ENCODE measurements around the gene LRP2. TPM values are rescaled to one million over a fixed set of nuclear protein-coding genes. Genes with fewer than 3 reads are reported as not detected.
"Not testable (repeated sequence)": the region's sequence is repeated elsewhere in the genome, so short reads cannot be mapped to it uniquely, and the experiment has no call there.

LRP2 gene
- total RNA-seq, 1 donor from 2014 or later = 0.20 TPM

- no peak for DNase-seq (ENCODE audit: low read depth)
Observed at GRCh38 chr2:169348321-169349024, 13.9 kb downstream of the LRP2 start.

GRCh38 chr2:169345486-169346437 is 16.6 kb downstream of the LRP2 start:
- DNase-seq (ENCODE audit: low read depth) = peak; percentile 28

GRCh38 chr2:169344736-169345485 is 17.4 kb downstream of the LRP2 start:
- no peak for DNase-seq (ENCODE audit: low read depth)

GRCh38 chr2:169343202-169343601 is 19.1 kb downstream of the LRP2 start:
- DNase-seq (ENCODE audit: low read depth) = no peak

GRCh38 chr2:169339657-169340056 is 22.7 kb downstream of the LRP2 start:
- no peak for DNase-seq (ENCODE audit: low read depth)

GRCh38 chr2:169336695-169337094 is 25.6 kb downstream of the LRP2 start:
- no peak for DNase-seq (ENCODE audit: low read depth)

GRCh38 chr2:169330555-169331198 is 31.7 kb downstream of the LRP2 start:
- DNase-seq (ENCODE audit: low read depth) = no peak

- DNase-seq (ENCODE audit: low read depth) = no peak
Observed at GRCh38 chr2:169329688-169330554, 32.4 kb downstream of the LRP2 start.

- no peak for DNase-seq (ENCODE audit: low read depth)
Observed at GRCh38 chr2:169328785-169329184, 33.5 kb downstream of the LRP2 start.

GRCh38 chr2:169327837-169328236 is 34.5 kb downstream of the LRP2 start:
- not testable (repeated sequence) for DNase-seq (ENCODE audit: low read depth)

- DNase-seq (ENCODE audit: low read depth) = not testable (repeated sequence)
Observed at GRCh38 chr2:169325886-169326285, 36.4 kb downstream of the LRP2 start.

- DNase-seq (ENCODE audit: low read depth) = no peak
Observed at GRCh38 chr2:169324581-169325260, 37.6 kb downstream of the LRP2 start.

GRCh38 chr2:169323841-169324240 is 38.5 kb downstream of the LRP2 start:
- no peak for DNase-seq (ENCODE audit: low read depth)

- DNase-seq (ENCODE audit: low read depth) = no peak
Observed at GRCh38 chr2:169320561-169320960, 41.8 kb downstream of the LRP2 start.

- no peak for DNase-seq (ENCODE audit: low read depth)
Observed at GRCh38 chr2:169315357-169315756, 47.0 kb downstream of the LRP2 start.

- not testable (repeated sequence) for DNase-seq (ENCODE audit: low read depth)
Observed at GRCh38 chr2:169308349-169308748, 54.0 kb downstream of the LRP2 start.

- DNase-seq (ENCODE audit: low read depth) = not testable (repeated sequence)
Observed at GRCh38 chr2:169304689-169305088, 57.6 kb downstream of the LRP2 start.

- DNase-seq (ENCODE audit: low read depth) = peak; percentile 34
Observed at GRCh38 chr2:169303579-169304305, 58.6 kb downstream of the LRP2 start.

GRCh38 chr2:169302364-169302763 is 60.0 kb downstream of the LRP2 start:
- no peak for DNase-seq (ENCODE audit: low read depth)
